H1 (cell line): Measurements from ENCODE around the gene CD300C. TPM values are rescaled to one million over a fixed set of nuclear protein-coding genes. Genes with fewer than 3 reads are reported as not detected.

Experiments used
- KDM1A ChIP-seq: fragments of 200-600, 300-600 bp; sonication (generic); IDR thresholded peaks from 2 replicates; pipeline ENCODE4 v1.7.1; 2016; ENCODE audit warnings: mild to moderate bottlenecking, low read length, borderline replicate concordance
- MAFK ChIP-seq: IDR thresholded peaks from 2 replicates; pipeline ENCODE4 v1.6.1; 2012; ENCODE audit warnings: low read depth, mild to moderate bottlenecking, improper control_type of control experiment, low read length
- polyA plus RNA-seq, 7 experiments: library from polyadenylated mRNA; depleted of rRNA in 3 of 7; stranded (reverse) in 5 of 7; unstranded in 2 of 7; fragments of >200 nt in 5 of 7; fragments of 200-250 nt in 2 of 7; gene quantifications; 1 replicate in 5 of 7; 2 replicates in 1 of 7; 4 replicates in 1 of 7; pipeline versions ENCODE4 v1.2.1 to v1.2.3, GENCODE V29; 2011 to 2013; ENCODE audit warnings: missing spikeins in 2 of 7, mixed read lengths in 2 of 7
- total RNA-seq: library from RNA; stranded (reverse); fragmentation: NEBNext Ultra II Directional; extraction: Animal tissue kit (Norgen Biotek cat#: 25700); gene quantifications from 2 replicates; pipeline ENCODE4 v1.2.1, GENCODE V29; 2021

CD300C gene
- total and polyA plus RNA-seq, 2 of the 8 experiments (the other 6 are each of a cell fraction or from before 2014, with no cell fraction given): not detected

DNA sequence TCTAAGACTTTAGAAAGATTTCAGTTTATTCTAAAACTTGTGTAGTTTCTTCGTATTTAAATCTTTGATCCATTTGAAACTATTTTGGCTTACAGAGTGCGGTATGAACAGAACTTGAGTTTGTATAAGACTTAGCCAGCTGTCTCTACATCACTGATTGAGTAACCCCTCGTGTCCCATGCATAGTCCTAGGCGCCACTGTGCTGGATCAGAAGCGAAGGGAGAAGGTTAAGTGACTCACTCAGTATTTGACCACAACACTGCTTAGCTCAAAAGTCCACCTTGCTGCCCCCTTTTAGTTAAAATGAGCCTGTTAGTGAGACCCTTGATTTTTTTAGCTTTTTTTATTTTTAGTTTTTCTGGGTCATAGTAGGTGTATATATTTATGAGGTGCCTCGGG lies 43.1 kb downstream of the CD300C start (continued):
- TF ChIP-seq MAFK (no peak), KDM1A (no peak)
